ENCODE measurements around the gene KIF3B. TPM values are rescaled to one million over a fixed set of nuclear protein-coding genes. Genes with fewer than 3 reads are reported as not detected.

The KIF3B gene
- total and polyA plus RNA-seq, 2 of the 13 experiments (the other 11 are each of a cell fraction or from before 2014, with no cell fraction given): 23.6 to 28.8 TPM

DNA sequence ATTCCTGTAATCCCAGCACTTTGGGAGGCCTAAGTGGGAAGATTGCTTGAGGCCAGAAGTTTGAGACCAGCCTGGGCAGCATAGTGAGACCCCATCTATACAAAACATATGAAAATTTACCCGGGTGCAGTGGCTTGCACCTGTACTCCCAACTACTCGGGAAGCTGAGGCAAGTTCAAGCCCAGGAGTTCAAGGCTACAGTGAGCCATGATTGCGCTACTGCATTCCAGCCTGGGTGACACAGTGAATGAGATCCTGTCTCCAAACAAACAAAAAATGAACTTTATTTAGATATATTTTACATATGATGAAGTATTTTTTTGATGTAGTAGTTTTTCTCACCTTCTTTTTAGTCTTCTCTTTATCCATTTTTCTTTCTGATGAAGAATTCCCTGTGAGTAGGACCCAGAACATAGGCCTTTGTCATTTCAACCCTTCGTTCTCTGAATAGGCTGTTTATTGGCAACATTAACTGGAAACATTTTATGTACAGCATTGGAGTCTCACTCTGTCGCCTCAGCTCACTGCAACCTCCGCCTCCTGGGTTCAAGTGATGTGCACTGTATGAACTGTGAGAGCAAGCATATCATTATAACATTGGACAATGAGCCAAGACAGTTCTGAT, 10.9 kb downstream of the KIF3B start (continued):
- TF ChIP-seq, protein P1, sequence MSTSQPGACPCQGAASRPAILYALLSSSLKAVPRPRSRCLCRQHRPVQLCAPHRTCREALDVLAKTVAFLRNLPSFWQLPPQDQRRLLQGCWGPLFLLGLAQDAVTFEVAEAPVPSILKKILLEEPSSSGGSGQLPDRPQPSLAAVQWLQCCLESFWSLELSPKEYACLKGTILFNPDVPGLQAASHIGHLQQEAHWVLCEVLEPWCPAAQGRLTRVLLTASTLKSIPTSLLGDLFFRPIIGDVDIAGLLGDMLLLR (CRISPR knock-in tag; IDR thresholded peaks at IDR 0.05): peak; percentile 12; the same call in 1 of the 2 replicates
- TF ChIP-seq ZNF460 (CRISPR knock-in tag; IDR thresholded peaks at IDR 0.05; ENCODE audit: borderline replicate concordance) (no peak), ZNF335 (CRISPR knock-in tag; IDR thresholded peaks at IDR 0.05) (0 out of 2 replicates have a peak, but pooled peaks have one; percentile 14), IRF2 (CRISPR knock-in tag; IDR thresholded peaks at IDR 0.05) (peak; percentile 89), RCOR2 (CRISPR knock-in tag; IDR thresholded peaks at IDR 0.05) (peak; percentile 83; the same call in 1 of the 2 replicates), ZNF274 (CRISPR knock-in tag; IDR thresholded peaks at IDR 0.05) (no peak; the same call in 1 of the 2 replicates), NR2F6 (IDR thresholded peaks at IDR 0.05) (peak; percentile 53; the same call in 1 of the 2 replicates), NR2F6 (CRISPR knock-in tag; IDR thresholded peaks at IDR 0.05) (peak; percentile 92), KLF13 (CRISPR knock-in tag; IDR thresholded peaks at IDR 0.05) (no peak), GATAD1 (CRISPR knock-in tag; IDR thresholded peaks at IDR 0.05) (no peak), ZNF883 (CRISPR knock-in tag; IDR thresholded peaks at IDR 0.05; ENCODE audit: not compliant biosample characterization) (no peak), SOX6 (IDR thresholded peaks at IDR 0.05) (no peak), SOX6 (CRISPR knock-in tag; IDR thresholded peaks at IDR 0.05) (peak; percentile 77), MED8 (CRISPR knock-in tag; IDR thresholded peaks at IDR 0.05; ENCODE audit: insufficient replicate concordance) (peak; percentile 43), FOXA1 (IDR thresholded peaks at IDR 0.05) (no peak), FOXA1 (CRISPR knock-in tag; IDR thresholded peaks at IDR 0.05) (peak; percentile 53; the same call in 1 of the 2 replicates), FOXK1 (CRISPR knock-in tag; IDR thresholded peaks at IDR 0.05; ENCODE audit: borderline replicate concordance, low read depth) (peak; percentile 74; the same call in 1 of the 2 replicates), HNF4G (IDR thresholded peaks at IDR 0.05; ENCODE audit: borderline replicate concordance, low read depth, low read length) (peak; percentile 41; the same call in 1 of the 2 replicates), HNF4G (CRISPR knock-in tag; IDR thresholded peaks at IDR 0.05; ENCODE audit: borderline replicate concordance, low read depth) (no peak), POGZ (CRISPR knock-in tag; IDR thresholded peaks at IDR 0.05) (peak; percentile 81), ZSCAN20 (CRISPR knock-in tag; IDR thresholded peaks at IDR 0.05; ENCODE audit: borderline replicate concordance) (peak; percentile 90; the same call in 1 of the 2 replicates), ZNF121 (CRISPR knock-in tag; IDR thresholded peaks at IDR 0.05) (peak; percentile 100), ETV5 (CRISPR knock-in tag; IDR thresholded peaks at IDR 0.05; ENCODE audit: borderline replicate concordance) (peak; percentile 80), STAG1 (CRISPR knock-in tag; IDR thresholded peaks at IDR 0.05) (0 out of 2 replicates have a peak, but pooled peaks have one; percentile 32), SOX13 (IDR thresholded peaks at IDR 0.05) (peak; percentile 56), SOX13 (CRISPR knock-in tag; conservative IDR thresholded peaks at IDR 0.05 in 1 of 2, IDR thresholded peaks at IDR 0.05 in 1 of 2) (peak in 1 of 2 experiments; percentile 88; a peak in 2 of 4 replicates), NR2F1 (CRISPR knock-in tag; IDR thresholded peaks at IDR 0.05) (peak; percentile 54 to 75; a peak in 3 of 4 replicates), ZSCAN30 (CRISPR knock-in tag; IDR thresholded peaks at IDR 0.05) (no peak), ZKSCAN1 (IDR thresholded peaks at IDR 0.05; ENCODE audit: low read length) (0 out of 2 replicates have a peak, but pooled peaks have one; percentile 31), ZNF232 (CRISPR knock-in tag; IDR thresholded peaks at IDR 0.05; ENCODE audit: borderline replicate concordance) (peak; percentile 82; the same call in 1 of the 2 replicates), EEA1 (CRISPR knock-in tag; IDR thresholded peaks at IDR 0.05; ENCODE audit: borderline replicate concordance) (no peak), THAP11 (CRISPR knock-in tag; IDR thresholded peaks at IDR 0.05) (peak; percentile 66), EP300 (IDR thresholded peaks at IDR 0.05; ENCODE audit: low read depth in 2 of 2, low read length in 2 of 2) (peak in 1 of 2 experiments; percentile 73; a peak in 1 of 4 replicates), EP300 (CRISPR knock-in tag; IDR thresholded peaks at IDR 0.05; ENCODE audit: borderline replicate concordance) (peak; percentile 72; the same call in 1 of the 2 replicates), ZNF143 (CRISPR knock-in tag; IDR thresholded peaks at IDR 0.05) (peak; percentile 42; the same call in 1 of the 2 replicates)
